HEK293 (cell line): Measurements from ENCODE around the gene PSMC5.

ENCODE experiments used
- CTCF ChIA-PET: fragments of 350-600 bp; formaldehyde crosslinking; extraction: SDS; loops from one replicate; lab custom pipeline; 2021; ENCODE audit warnings: antibody characterized with exemption; lab: Yijun Ruan, JAX
- POLR2A ChIA-PET: fragments of 300-600 bp; formaldehyde crosslinking; extraction: SDS; loops from one replicate; lab custom pipeline; 2020; ENCODE audit warnings: antibody characterized with exemption, inconsistent platforms; lab: Yijun Ruan, JAX
- H3K27ac ChIP-seq: fragments of 200-500 bp; sonication (Bioruptor generic); 2 replicates; pipeline ENCODE4 v1.5.1; 2014; ENCODE audit warnings: low read depth, low read length, control low read depth, inconsistent platforms; ENCODE audit errors: extremely low read depth
- H3K36me3 ChIP-seq, 2 experiments: fragments of 200-500 bp in 1 of 2; sonication (Bioruptor generic) in 1 of 2; 1 replicate in 1 of 2; 2 replicates in 1 of 2; pipeline ENCODE4 v1.5.1; 2014 to 2017; ENCODE audit warnings: inconsistent platforms in 2 of 2, low read length in 2 of 2; ENCODE audit not compliant: control insufficient read depth in 2 of 2, insufficient read depth in 1 of 2
- H3K4me1 ChIP-seq: fragments of 200-500 bp; sonication (Bioruptor generic); 2 replicates; pipeline ENCODE4 v1.5.1; 2014; ENCODE audit warnings: mild to moderate bottlenecking, low read length, inconsistent platforms; ENCODE audit not compliant: control insufficient read depth, insufficient read depth
- H3K4me3 ChIP-seq: 2 replicates; pipeline ENCODE4 v1.5.1; 2011; ENCODE audit warnings: low read depth, mild to moderate bottlenecking, control low read depth, low read length, moderate library complexity
- H3K9me3 ChIP-seq: fragments of 200-500 bp; sonication (Bioruptor generic); 2 replicates; pipeline ENCODE4 v1.5.1; 2014; ENCODE audit warnings: low read depth, low read length, inconsistent platforms; ENCODE audit not compliant: control insufficient read depth, insufficient read depth
- HOXC10 ChIP-seq: sonication (generic); formaldehyde crosslinking; IDR thresholded peaks from 2 replicates; pipeline ENCODE4 v1.8.1; 2023; ENCODE audit warnings: mild to moderate bottlenecking, missing genetic modification reagents
- KLF1 ChIP-seq: fragments of 450-650 bp; formaldehyde crosslinking; IDR thresholded peaks from 2 replicates; pipeline ENCODE4 v1.5.1; 2016; ENCODE audit warnings: missing biosample characterization, missing genetic modification characterization
- KLF10 ChIP-seq: fragments of 450-650 bp; IDR thresholded peaks from 2 replicates; pipeline ENCODE4 v1.5.1; 2018; ENCODE audit warnings: missing biosample characterization, mild to moderate bottlenecking, missing genetic modification characterization
- MYNN ChIP-seq: fragments of 450-650 bp; formaldehyde crosslinking; IDR thresholded peaks from 2 replicates; pipeline ENCODE4 v1.5.1; 2016; ENCODE audit warnings: missing biosample characterization, missing genetic modification characterization, borderline replicate concordance
- OSR2 ChIP-seq: fragments of 450-650 bp; formaldehyde crosslinking; IDR thresholded peaks from 2 replicates; pipeline ENCODE4 v1.5.1; 2016; ENCODE audit warnings: missing biosample characterization, missing genetic modification characterization
- ZFP37 ChIP-seq: fragments of 450-650 bp; formaldehyde crosslinking; IDR thresholded peaks from 2 replicates; pipeline ENCODE4 v1.5.1; 2016; ENCODE audit warnings: missing biosample characterization, missing genetic modification characterization
- ZNF133 ChIP-seq: fragments of 450-650 bp; formaldehyde crosslinking; IDR thresholded peaks from 2 replicates; pipeline ENCODE4 v1.5.1; 2016; ENCODE audit warnings: missing biosample characterization, missing genetic modification characterization
- ZNF155 ChIP-seq: fragments of 450-650 bp; formaldehyde crosslinking; IDR thresholded peaks from 2 replicates; pipeline ENCODE4 v1.5.1; 2016; ENCODE audit warnings: missing biosample characterization, missing genetic modification characterization
- ZNF157 ChIP-seq: fragments of 450-650 bp; formaldehyde crosslinking; IDR thresholded peaks from 2 replicates; pipeline ENCODE4 v1.5.1; 2016; ENCODE audit warnings: missing biosample characterization, missing genetic modification characterization
- ZNF169 ChIP-seq: fragments of 450-650 bp; formaldehyde crosslinking; IDR thresholded peaks from 2 replicates; pipeline ENCODE4 v1.5.1; 2016; ENCODE audit warnings: missing biosample characterization, missing genetic modification characterization
- ZNF19 ChIP-seq: fragments of 450-650 bp; formaldehyde crosslinking; IDR thresholded peaks from 2 replicates; pipeline ENCODE4; 2016; ENCODE audit warnings: missing biosample characterization, missing genetic modification characterization, low read depth
- ZNF214 ChIP-seq: fragments of 450-650 bp; formaldehyde crosslinking; IDR thresholded peaks from 2 replicates; pipeline ENCODE4 v1.5.1; 2017; ENCODE audit warnings: missing biosample characterization, mild to moderate bottlenecking, missing genetic modification characterization, borderline replicate concordance
- ZNF223 ChIP-seq: fragments of 450-650 bp; formaldehyde crosslinking; IDR thresholded peaks from 2 replicates; pipeline ENCODE4 v1.5.1; 2016; ENCODE audit warnings: missing biosample characterization, missing genetic modification characterization
- ZNF366 ChIP-seq: fragments of 450-650 bp; formaldehyde crosslinking; conservative IDR thresholded peaks from 2 replicates; pipeline ENCODE4 v1.5.1; 2016; ENCODE audit warnings: missing biosample characterization, missing genetic modification characterization
- ZNF416 ChIP-seq: fragments of 450-650 bp; formaldehyde crosslinking; IDR thresholded peaks from 2 replicates; pipeline ENCODE4 v1.5.1; 2016; ENCODE audit warnings: missing biosample characterization, missing genetic modification characterization
- ZNF433 ChIP-seq: fragments of 450-650 bp; formaldehyde crosslinking; IDR thresholded peaks from 2 replicates; pipeline ENCODE4 v1.5.1; 2016; ENCODE audit warnings: missing biosample characterization, missing genetic modification characterization, low read depth
- ZNF501 ChIP-seq: fragments of 450-650 bp; formaldehyde crosslinking; IDR thresholded peaks from 2 replicates; pipeline ENCODE4 v1.5.1; 2016; ENCODE audit warnings: missing biosample characterization, missing genetic modification characterization
- ZNF510 ChIP-seq: fragments of 450-650 bp; formaldehyde crosslinking; IDR thresholded peaks from 2 replicates; pipeline ENCODE4 v1.5.1; 2018; ENCODE audit warnings: mild to moderate bottlenecking, missing genetic modification characterization, missing biosample characterization; ENCODE audit not compliant: insufficient replicate concordance
- ZNF544 ChIP-seq: fragments of 450-650 bp; formaldehyde crosslinking; IDR thresholded peaks from 2 replicates; pipeline ENCODE4 v1.5.0; 2017; ENCODE audit warnings: missing biosample characterization, missing genetic modification characterization
- ZNF658 ChIP-seq: fragments of 450-650 bp; formaldehyde crosslinking; IDR thresholded peaks from 2 replicates; pipeline ENCODE4; 2016; ENCODE audit warnings: missing biosample characterization, missing genetic modification characterization
- ZNF76 ChIP-seq: fragments of 450-650 bp; formaldehyde crosslinking; IDR thresholded peaks from 2 replicates; pipeline ENCODE4; 2016; ENCODE audit warnings: low read depth, missing biosample characterization, missing genetic modification characterization, borderline replicate concordance
- ZNF777 ChIP-seq: fragments of 450-650 bp; formaldehyde crosslinking; IDR thresholded peaks from 2 replicates; pipeline ENCODE4 v1.5.1; 2017; ENCODE audit warnings: missing biosample characterization, missing genetic modification characterization, borderline replicate concordance
- ZNF843 ChIP-seq: fragments of 450-650 bp; formaldehyde crosslinking; IDR thresholded peaks from 2 replicates; pipeline ENCODE4 v1.5.1; 2016; ENCODE audit warnings: missing biosample characterization, missing genetic modification characterization
- ZSCAN23 ChIP-seq: fragments of 450-650 bp; formaldehyde crosslinking; IDR thresholded peaks from 2 replicates; pipeline ENCODE4 v1.5.1; 2016; ENCODE audit warnings: missing biosample characterization, missing genetic modification characterization
- ZSCAN5A ChIP-seq: fragments of 450-650 bp; formaldehyde crosslinking; IDR thresholded peaks from 2 replicates; pipeline ENCODE4 v1.5.1; 2016; ENCODE audit warnings: missing biosample characterization, missing genetic modification characterization
- TF ChIP-seq, protein P1 (sequence below): fragments of 450-650 bp; formaldehyde crosslinking; IDR thresholded peaks from 2 replicates; pipeline ENCODE4 v1.5.1; 2016; ENCODE audit warnings: missing biosample characterization, missing genetic modification characterization
- TF ChIP-seq, protein P2 (sequence below): IDR thresholded peaks from 2 replicates; pipeline ENCODE4 v1.6.1; 2011; ENCODE audit warnings: mild to moderate bottlenecking, low read depth, low read length, borderline replicate concordance
- TF ChIP-seq, protein P3 (sequence below): fragments of 450-650 bp; formaldehyde crosslinking; IDR thresholded peaks from 2 replicates; pipeline ENCODE4 v1.5.1; 2017; ENCODE audit warnings: missing biosample characterization, missing genetic modification characterization

The PSMC5 gene

GRCh38 chr17:63830904-63831491 is 3.8 kb downstream of the PSMC5 start:
- Histone ChIP-seq H3K4me1 (peaks cover under 1% of the 10 kb centered on the region; the same call in 1 of the 2 replicates), H3K4me3 (no peak overlapping the region), H3K36me3 (peaks cover 41 to 76% of the 10 kb centered on the region in 2 experiments), H3K27ac (no peak overlapping the region), H3K9me3 (no peaks in the 10 kb centered on the region)
- POLR2A ChIA-PET: interaction anchor here (0.9 to 7.2 kb wide), 5 partner anchors 8 to 57 kb away, joined by 3 to 65 read pairs (median 4); partner anchors contain the start of genes CCDC47, DDX42 and SMARCD2
- CTCF ChIA-PET: interaction anchor here (0.6 to 1.2 kb wide), 3 partner anchors 18 to 639 kb away, joined by 3 to 5 read pairs (median 3); no protein-coding TSS in a partner anchor
- TF ChIP-seq ZNF214 (tag by site-specific recombination): no peak
- TF ChIP-seq ZNF658: no peak
- no peak for TF ChIP-seq ZNF366 (tag by site-specific recombination)
- no peak for TF ChIP-seq ZNF223 (tag by site-specific recombination)
- TF ChIP-seq ZNF133 (tag by site-specific recombination): no peak
- TF ChIP-seq OSR2 (tag by site-specific recombination): no peak
- no peak for TF ChIP-seq ZNF169 (tag by site-specific recombination)
- TF ChIP-seq ZNF155 (tag by site-specific recombination): no peak
- no peak for TF ChIP-seq ZSCAN5A (tag by site-specific recombination)
- no peak for TF ChIP-seq ZNF19 (tag by site-specific recombination)
- no peak for TF ChIP-seq ZNF157 (tag by site-specific recombination)
- TF ChIP-seq MYNN (tag by site-specific recombination): no peak
- no peak for TF ChIP-seq HOXC10 (CRISPR knock-in tag)
- TF ChIP-seq, protein P1, sequence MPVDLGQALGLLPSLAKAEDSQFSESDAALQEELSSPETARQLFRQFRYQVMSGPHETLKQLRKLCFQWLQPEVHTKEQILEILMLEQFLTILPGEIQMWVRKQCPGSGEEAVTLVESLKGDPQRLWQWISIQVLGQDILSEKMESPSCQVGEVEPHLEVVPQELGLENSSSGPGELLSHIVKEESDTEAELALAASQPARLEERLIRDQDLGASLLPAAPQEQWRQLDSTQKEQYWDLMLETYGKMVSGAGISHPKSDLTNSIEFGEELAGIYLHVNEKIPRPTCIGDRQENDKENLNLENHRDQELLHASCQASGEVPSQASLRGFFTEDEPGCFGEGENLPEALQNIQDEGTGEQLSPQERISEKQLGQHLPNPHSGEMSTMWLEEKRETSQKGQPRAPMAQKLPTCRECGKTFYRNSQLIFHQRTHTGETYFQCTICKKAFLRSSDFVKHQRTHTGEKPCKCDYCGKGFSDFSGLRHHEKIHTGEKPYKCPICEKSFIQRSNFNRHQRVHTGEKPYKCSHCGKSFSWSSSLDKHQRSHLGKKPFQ: no peak
- no peak for TF ChIP-seq ZSCAN23 (tag by site-specific recombination)
- no peak for TF ChIP-seq ZNF76 (tag by site-specific recombination)
- TF ChIP-seq ZFP37 (tag by site-specific recombination): no peak
- TF ChIP-seq ZNF843: no peak
- TF ChIP-seq, protein P2, sequence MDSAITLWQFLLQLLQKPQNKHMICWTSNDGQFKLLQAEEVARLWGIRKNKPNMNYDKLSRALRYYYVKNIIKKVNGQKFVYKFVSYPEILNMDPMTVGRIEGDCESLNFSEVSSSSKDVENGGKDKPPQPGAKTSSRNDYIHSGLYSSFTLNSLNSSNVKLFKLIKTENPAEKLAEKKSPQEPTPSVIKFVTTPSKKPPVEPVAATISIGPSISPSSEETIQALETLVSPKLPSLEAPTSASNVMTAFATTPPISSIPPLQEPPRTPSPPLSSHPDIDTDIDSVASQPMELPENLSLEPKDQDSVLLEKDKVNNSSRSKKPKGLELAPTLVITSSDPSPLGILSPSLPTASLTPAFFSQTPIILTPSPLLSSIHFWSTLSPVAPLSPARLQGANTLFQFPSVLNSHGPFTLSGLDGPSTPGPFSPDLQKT: no peak
- TF ChIP-seq ZNF777: no peak

DNA sequence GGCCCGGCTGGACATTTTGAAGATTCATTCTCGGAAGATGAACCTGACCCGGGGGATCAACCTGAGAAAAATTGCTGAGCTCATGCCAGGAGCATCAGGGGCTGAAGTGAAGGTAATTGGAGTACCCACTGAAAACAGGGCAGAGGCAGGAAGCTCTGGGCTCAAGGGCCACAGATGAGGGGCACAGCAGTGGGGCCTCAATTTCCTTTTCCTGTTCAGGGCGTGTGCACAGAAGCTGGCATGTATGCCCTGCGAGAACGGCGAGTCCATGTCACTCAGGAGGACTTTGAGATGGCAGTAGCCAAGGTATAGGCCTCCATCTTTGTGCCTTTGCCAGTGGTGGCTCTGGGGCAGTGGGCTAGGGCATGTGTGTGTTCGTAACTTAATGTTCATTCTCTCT is 4.3 kb downstream of the PSMC5 start:
- H3K9me3 ChIP-seq: no peaks in the 10 kb centered on the region
- POLR2A ChIA-PET: interaction anchor here (0.9 to 7.2 kb wide), 5 partner anchors 8 to 58 kb away, joined by 3 to 65 read pairs (median 4); partner anchors contain the start of genes CCDC47, DDX42 and SMARCD2
- CTCF ChIA-PET: interaction anchor here (0.6 to 1.2 kb wide), 2 partner anchors 389 to 638 kb away, joined by 3 to 5 read pairs; no protein-coding TSS in a partner anchor
- no peaks in the 10 kb centered on the region for H3K4me1 ChIP-seq
- no peak overlapping the region for H3K4me3 ChIP-seq
- H3K36me3 ChIP-seq: peaks cover 46 to 80% of the 10 kb centered on the region in 2 experiments
- no peak overlapping the region for H3K27ac ChIP-seq
- TF ChIP-seq ZNF433 (tag by site-specific recombination): no peak
- TF ChIP-seq ZNF510: no peak
- no peak for TF ChIP-seq KLF10 (tag by site-specific recombination)
- no peak for TF ChIP-seq KLF1
- TF ChIP-seq, protein P3, sequence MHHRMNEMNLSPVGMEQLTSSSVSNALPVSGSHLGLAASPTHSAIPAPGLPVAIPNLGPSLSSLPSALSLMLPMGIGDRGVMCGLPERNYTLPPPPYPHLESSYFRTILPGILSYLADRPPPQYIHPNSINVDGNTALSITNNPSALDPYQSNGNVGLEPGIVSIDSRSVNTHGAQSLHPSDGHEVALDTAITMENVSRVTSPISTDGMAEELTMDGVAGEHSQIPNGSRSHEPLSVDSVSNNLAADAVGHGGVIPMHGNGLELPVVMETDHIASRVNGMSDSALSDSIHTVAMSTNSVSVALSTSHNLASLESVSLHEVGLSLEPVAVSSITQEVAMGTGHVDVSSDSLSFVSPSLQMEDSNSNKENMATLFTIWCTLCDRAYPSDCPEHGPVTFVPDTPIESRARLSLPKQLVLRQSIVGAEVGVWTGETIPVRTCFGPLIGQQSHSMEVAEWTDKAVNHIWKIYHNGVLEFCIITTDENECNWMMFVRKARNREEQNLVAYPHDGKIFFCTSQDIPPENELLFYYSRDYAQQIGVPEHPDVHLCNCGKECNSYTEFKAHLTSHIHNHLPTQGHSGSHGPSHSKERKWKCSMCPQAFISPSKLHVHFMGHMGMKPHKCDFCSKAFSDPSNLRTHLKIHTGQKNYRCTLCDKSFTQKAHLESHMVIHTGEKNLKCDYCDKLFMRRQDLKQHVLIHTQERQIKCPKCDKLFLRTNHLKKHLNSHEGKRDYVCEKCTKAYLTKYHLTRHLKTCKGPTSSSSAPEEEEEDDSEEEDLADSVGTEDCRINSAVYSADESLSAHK (tag by site-specific recombination): no peak
- no peak for TF ChIP-seq ZNF544
- no peak for TF ChIP-seq ZNF416 (tag by site-specific recombination)
- TF ChIP-seq ZSCAN5A (tag by site-specific recombination): no peak
- TF ChIP-seq ZNF501: no peak
- TF ChIP-seq ZFP37 (tag by site-specific recombination): no peak
- no peak for TF ChIP-seq ZNF366 (tag by site-specific recombination)
